Naive B cell (primary cell): Measurements from ENCODE around the gene SLC9C2. TPM values are rescaled to one million over a fixed set of nuclear protein-coding genes. Genes with fewer than 3 reads are reported as not detected.
"Not testable (repeated sequence)": the region's sequence is repeated elsewhere in the genome, so short reads cannot be mapped to it uniquely, and the experiment has no call there.

Experiments used
- ATAC-seq, 2 donors: fragments of 150-1000 bp; cut with Tn5 transposase; 2 replicates each; pipeline ENCODE4 v1.10.0; 2021; ENCODE audit warnings: low read depth in 2 of 2, mild to moderate bottlenecking in 2 of 2, moderate library complexity in 2 of 2
- DNase-seq: peaks from one replicate; pipeline ENCODE4 v3.0.0; 2022
- H3K27ac Mint-ChIP-seq, 6 donors: one replicate each; pipeline ENCODE4 v1.8.0; 2020 to 2022; ENCODE audit warnings: mild to moderate bottlenecking in 6 of 6, mixed read lengths in 6 of 6, moderate library complexity in 5 of 6, inconsistent platforms in 2 of 6
- H3K27me3 Mint-ChIP-seq, 3 donors: one replicate each; pipeline ENCODE4 v1.8.0; 2021 to 2022; ENCODE audit warnings: mixed read lengths in 3 of 3, mild to moderate bottlenecking in 1 of 3
- H3K36me3 Mint-ChIP-seq, 2 donors: one replicate each; pipeline ENCODE4 v1.8.0; 2020 to 2022; ENCODE audit warnings: mixed read lengths in 2 of 2, inconsistent platforms in 1 of 2, mild to moderate bottlenecking in 1 of 2
- H3K4me1 Mint-ChIP-seq, 3 donors: one replicate each; pipeline ENCODE4 v1.8.0; 2020 to 2022; ENCODE audit warnings: mixed read lengths in 3 of 3, inconsistent platforms in 1 of 3, mild to moderate bottlenecking in 1 of 3, moderate library complexity in 1 of 3
- H3K4me3 Mint-ChIP-seq, 8 donors: one replicate each; pipeline ENCODE4 v1.8.0; 2020 to 2022; ENCODE audit warnings: mild to moderate bottlenecking in 8 of 8, mixed read lengths in 8 of 8, moderate library complexity in 8 of 8, inconsistent platforms in 2 of 8
- H3K9me3 Mint-ChIP-seq, 7 donors: one replicate each; pipeline ENCODE4 v1.8.0; 2020 to 2022; ENCODE audit warnings: mixed read lengths in 7 of 7, mild to moderate bottlenecking in 5 of 7, inconsistent platforms in 2 of 7, moderate library complexity in 1 of 7
- polyA plus RNA-seq, 6 donors: library from polyadenylated mRNA; unstranded; fragments of 300-500 nt; fragmentation: Illumina TruSeq; gene quantifications; one replicate each; pipeline ENCODE4 v1.2.3, GENCODE V29; 2021; ENCODE audit warnings: low read depth in 6 of 6

Gene SLC9C2
- polyA plus RNA-seq, 6 donors from 2014 or later = not detected

DNA sequence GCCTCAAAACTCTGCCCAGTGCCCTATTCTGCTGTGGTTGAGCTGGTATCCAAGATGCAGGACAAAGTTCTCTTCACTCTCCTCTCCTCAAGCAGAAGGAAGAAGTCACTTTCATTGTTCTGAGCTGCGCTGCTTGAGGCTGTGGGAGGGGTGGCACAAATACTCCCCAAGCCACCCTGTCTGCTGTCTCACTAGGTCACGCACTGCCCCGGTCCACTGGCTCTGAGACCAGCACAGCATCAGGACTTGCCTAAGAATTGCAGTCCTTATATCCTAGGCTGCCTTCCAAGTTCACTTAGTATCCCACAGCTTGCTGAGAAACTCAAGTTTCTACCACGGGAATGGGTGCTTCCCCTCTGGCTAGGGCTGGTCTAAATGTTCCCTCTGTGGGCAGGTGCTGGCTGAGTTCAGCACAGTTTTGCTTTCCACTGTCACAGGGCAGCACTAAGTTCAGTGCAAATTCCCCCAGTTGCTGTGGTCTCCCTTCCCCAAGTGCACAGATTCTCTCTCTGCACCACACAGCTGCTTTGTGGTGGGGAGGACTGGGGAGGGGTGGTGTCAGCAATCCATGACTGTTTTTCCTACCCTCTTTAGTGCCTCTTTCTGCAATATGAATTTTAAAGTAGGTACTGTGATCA lies 32.4 kb downstream of the SLC9C2 start:
- H3K4me3 Mint-ChIP-seq = no peak overlapping the region
- H3K9me3 Mint-ChIP-seq = peaks cover 0 to 37% (median 15%) of the 10 kb centered on the region in 7 donors
- ATAC-seq = no peak
- H3K27ac Mint-ChIP-seq = no peak overlapping the region
- no peaks in the 10 kb centered on the region for H3K36me3 Mint-ChIP-seq
- H3K4me1 Mint-ChIP-seq = no peaks in the 10 kb centered on the region
- peaks cover 17 to 23% (median 20%) of the 10 kb centered on the region in 3 donors for H3K27me3 Mint-ChIP-seq
- DNase-seq = no peak

DNA sequence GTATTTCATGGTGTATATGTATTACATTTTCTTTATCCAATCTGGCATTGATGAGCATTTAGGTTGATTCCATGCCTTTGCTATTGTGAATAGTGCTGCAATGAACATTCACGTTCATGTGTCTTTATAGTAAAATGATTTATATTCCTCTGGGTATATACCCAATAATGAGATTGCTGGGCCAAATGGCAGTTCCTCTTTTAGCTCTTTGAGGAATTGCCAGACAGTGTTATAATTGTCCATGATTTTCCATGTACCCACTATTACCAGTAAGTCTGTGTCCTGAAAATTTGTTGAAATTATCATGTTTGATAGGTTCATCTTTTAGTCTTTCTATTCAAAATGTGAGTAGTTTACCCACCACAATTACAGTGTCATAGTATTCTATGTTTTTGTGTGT lies 34.4 kb downstream of the SLC9C2 start:
- Mint-ChIP-seq H3K27me3 (peaks cover 17 to 23% (median 20%) of the 10 kb centered on the region in 3 donors), H3K27ac (no peak overlapping the region), H3K4me1 (no peaks in the 10 kb centered on the region), H3K4me3 (no peak overlapping the region), H3K36me3 (no peaks in the 10 kb centered on the region), H3K9me3 (peaks cover 0 to 51% (median 18%) of the 10 kb centered on the region in 7 donors)
- no peak for ATAC-seq
- DNase-seq = no peak

DNA sequence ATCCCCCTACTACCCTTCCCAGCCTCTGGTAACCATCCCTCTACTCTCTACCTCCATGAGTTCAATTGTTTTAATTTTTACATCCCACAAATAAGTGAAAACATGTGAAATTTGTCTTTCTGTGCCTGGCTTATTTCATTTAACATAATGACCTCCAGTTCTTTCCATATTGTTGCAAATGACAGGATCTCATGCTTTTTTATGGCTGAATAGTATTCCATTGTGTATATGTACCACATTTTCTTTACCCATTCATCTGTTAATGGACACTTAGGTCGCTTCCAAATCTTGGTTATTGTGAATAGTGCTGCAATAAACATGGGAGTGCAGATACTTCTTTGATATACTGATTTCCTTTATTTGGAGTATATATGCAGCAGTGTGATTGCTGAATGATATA lies 39.0 kb downstream of the SLC9C2 start:
- ATAC-seq, H3K36me3 Mint-ChIP-seq, DNase-seq, H3K4me1 Mint-ChIP-seq, H3K4me3 Mint-ChIP-seq, H3K27ac Mint-ChIP-seq: not testable (repeated sequence)
- peaks cover 0 to 16% (median 5%) of the 10 kb centered on the region in 3 donors for H3K27me3 Mint-ChIP-seq
- peaks cover 0 to 44% (median 19%) of the 10 kb centered on the region in 7 donors for H3K9me3 Mint-ChIP-seq

DNA sequence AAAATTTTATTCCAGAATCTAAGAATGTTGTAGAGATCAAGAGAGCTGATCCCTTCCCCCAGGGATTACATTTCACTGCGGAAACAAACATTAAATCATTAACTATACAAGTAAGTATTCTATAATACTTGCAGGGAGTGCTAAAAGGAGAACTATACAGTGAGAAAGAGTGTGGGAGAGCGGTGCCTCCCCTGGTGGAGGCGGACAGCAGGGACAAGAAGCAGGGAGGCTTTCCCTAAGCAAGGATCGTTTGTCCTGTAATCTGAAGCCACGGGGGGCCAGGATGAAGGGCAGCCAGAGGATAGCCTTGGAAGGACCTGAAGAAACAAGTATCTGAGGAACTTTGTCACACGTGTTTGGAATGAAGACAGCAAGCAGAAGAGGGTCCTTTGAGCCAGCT lies 40.1 kb downstream of the SLC9C2 start:
- Mint-ChIP-seq H3K9me3 (peaks cover 0 to 34% (median 15%) of the 10 kb centered on the region in 7 donors), H3K4me3 (no peak overlapping the region), H3K4me1 (no peaks in the 10 kb centered on the region), H3K36me3 (no peaks in the 10 kb centered on the region), H3K27me3 (peaks cover 0 to 15% (median 4%) of the 10 kb centered on the region in 3 donors), H3K27ac (peak overlapping the region in 1 of 6 donors; percentile 71)
- no peak for DNase-seq
- no peak for ATAC-seq

DNA sequence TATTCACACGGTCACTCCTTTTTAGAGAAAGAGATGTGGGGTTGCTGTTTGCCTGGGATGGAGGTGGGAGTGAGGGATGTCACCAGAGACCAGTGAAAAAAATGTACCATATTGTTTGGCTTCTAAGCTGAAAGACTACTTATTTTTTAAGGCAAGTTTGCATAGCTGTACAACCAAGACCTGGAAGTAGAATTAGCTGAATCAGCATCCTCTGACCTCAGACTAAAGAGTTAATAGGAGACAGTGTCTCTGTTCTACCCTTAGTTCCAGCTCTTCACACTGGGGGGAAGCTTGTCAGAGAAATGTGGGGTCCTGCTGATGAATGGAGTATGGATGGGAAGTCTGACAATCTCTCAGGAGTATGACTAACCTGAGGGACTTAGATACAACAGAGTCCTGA lies 41.6 kb downstream of the SLC9C2 start:
- Mint-ChIP-seq H3K27ac (no peak overlapping the region), H3K27me3 (peaks cover 0 to 3% (median 2%) of the 10 kb centered on the region in 3 donors), H3K36me3 (no peaks in the 10 kb centered on the region), H3K4me3 (no peak overlapping the region), H3K9me3 (peaks cover 0 to 19% (median 5%) of the 10 kb centered on the region in 7 donors), H3K4me1 (no peaks in the 10 kb centered on the region)
- DNase-seq (no peak), ATAC-seq (no peak)

DNA sequence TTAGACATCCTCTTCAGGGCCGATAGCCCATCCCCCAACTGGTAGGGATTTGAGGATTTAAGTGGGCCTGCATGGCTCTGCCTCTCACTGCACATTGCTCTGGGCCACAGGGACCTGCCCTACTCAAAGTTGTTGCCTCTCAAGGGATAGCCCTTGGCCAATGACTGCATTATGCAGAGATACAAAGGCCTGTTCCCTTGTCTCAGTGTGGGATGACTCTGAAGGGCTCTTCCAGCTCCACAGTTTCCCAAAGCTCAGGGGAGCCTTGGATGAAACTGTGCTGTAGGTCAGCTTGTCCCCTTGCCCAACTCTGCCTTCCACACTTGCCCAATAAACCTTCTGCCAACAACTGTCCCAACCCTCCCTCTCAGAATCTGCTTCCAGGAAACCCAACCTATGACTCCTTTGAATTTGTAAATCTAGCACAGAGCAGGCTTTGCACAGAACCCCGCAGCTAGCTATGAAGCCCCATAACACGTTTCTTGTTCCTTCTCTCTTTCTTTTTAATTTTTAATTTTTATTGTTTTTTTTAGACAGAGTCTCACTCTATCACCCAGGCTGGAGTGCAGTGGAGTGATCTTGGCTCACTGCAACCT lies 42.5 kb downstream of the SLC9C2 start:
- Mint-ChIP-seq H3K27me3 (no peaks in the 10 kb centered on the region), H3K9me3 (peaks cover 0 to 14% (median 4%) of the 10 kb centered on the region in 7 donors), H3K27ac (no peak overlapping the region), H3K4me3 (no peak overlapping the region), H3K36me3 (no peaks in the 10 kb centered on the region), H3K4me1 (no peaks in the 10 kb centered on the region)
- DNase-seq (no peak), ATAC-seq (no peak)

DNA sequence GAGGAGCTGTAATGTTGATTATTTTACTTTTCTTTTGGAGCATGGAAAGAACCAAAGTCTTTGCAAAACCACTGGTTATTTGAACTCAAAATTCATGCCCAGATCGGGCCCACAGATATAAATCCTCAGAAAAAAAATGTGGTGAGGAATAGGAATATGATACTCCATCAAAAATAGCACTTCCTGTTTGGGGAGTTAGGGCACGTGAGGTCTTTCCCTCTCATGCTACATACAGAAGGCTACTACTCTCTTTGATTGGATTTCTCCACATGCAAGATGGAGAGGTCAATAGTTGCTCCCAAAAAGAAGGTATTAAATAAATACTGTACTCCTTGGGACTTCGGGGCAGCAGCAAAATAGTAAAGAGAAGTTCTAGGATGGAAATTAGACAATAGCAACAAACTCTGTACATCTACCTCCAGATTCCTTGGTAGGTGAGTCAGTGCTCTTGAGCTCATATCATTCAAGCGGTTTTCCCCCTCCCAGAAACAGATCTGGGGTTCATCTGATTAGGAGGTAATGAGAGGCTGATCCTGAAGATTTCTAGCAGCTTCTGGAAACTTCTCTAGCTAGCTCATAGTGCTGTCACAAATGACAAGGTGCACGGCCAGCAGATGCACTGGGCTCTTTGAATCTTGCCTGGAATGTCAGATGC lies 47.1 kb downstream of the SLC9C2 start:
- H3K9me3 Mint-ChIP-seq = no peaks in the 10 kb centered on the region
- DNase-seq (no peak), ATAC-seq (no peak)
- no peaks in the 10 kb centered on the region for H3K4me1 Mint-ChIP-seq
- H3K4me3 Mint-ChIP-seq = no peak overlapping the region
- no peak overlapping the region for H3K27ac Mint-ChIP-seq
- no peaks in the 10 kb centered on the region for H3K36me3 Mint-ChIP-seq
- H3K27me3 Mint-ChIP-seq = no peaks in the 10 kb centered on the region

DNA sequence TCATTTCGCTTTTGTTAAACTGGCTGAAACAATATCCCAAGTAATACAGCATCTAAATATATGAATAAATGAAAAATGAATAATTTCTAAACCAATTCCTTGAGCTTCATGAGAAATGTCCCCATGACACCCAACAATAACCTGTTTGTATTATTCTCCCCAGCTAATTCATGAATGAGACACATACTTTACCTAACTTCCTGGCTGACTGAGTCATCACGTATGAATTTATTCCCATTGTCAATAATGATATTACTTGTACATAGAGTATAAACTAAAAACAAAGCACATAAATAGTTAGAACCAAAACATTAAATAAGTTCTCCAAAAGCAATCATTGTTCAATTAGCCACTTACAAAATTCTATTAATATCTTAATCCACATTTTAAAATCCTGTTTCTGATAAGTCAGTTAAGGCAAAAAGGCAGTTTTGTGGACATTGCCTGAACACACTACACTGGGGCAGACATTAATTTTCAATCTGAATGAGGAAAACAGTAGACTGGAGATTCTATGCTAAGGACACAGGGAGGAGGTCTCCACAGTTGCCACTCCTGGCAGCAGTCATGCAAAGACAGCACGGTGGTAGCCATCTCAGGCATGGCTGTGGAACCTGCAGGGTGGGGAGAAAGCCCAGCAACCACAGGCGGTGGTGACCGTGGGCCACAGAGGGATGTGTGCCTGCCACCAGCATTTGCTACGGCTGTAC lies 48.2 kb downstream of the SLC9C2 start:
- Mint-ChIP-seq H3K27me3 (no peaks in the 10 kb centered on the region), H3K4me1 (no peaks in the 10 kb centered on the region)

DNA sequence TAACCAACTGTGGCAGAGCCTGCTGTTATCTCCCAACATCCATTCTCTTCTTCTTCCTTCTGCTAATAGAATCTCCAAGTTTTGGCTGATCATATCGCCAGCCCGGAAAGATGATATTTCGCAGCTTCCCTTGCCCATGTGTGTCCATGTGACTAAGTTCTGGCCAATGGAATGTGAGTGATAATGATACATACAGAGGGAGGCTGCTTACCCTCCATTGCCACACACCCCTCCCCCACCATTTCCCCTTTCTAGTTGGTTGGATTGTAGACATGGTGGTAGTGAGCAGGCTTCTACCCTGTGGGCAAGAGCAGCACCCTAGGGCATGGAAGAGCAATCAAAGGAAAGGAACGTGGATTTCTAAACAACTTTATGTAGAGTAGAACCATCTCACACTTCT lies 48.8 kb downstream of the SLC9C2 start:
- no peaks in the 10 kb centered on the region for H3K36me3 Mint-ChIP-seq
- no peaks in the 10 kb centered on the region for H3K9me3 Mint-ChIP-seq
- DNase-seq = no peak
- H3K4me3 Mint-ChIP-seq = no peak overlapping the region
- no peaks in the 10 kb centered on the region for H3K27me3 Mint-ChIP-seq
- no peak overlapping the region for H3K27ac Mint-ChIP-seq
- H3K4me1 Mint-ChIP-seq = no peaks in the 10 kb centered on the region
- ATAC-seq = no peak

More for the DNA sequence above, 48.2 kb downstream of the SLC9C2 start:
- H3K9me3 Mint-ChIP-seq = no peaks in the 10 kb centered on the region
- no peaks in the 10 kb centered on the region for H3K36me3 Mint-ChIP-seq
- ATAC-seq (no peak), DNase-seq (no peak)
- H3K4me3 Mint-ChIP-seq = no peak overlapping the region
- H3K27ac Mint-ChIP-seq = no peak overlapping the region

DNA sequence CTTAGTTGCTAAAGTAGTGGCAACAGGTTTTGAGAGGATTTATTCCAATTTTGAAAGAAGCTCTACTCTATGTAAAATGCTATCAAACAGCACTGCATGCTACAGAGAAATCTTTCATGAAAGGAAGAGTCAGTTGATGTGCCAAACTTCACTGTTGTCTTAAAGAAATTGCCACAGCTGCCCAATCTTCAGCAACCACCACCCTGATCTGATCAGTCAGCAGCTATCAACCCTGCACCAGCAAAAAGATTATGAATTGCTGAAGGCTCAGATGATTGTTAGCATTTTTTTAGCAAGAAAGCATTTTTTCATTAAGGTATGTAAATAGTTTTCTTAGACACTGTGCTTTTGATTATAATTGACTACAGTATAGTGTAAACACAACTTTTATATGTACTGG lies 49.6 kb downstream of the SLC9C2 start:
- no peak overlapping the region for H3K4me3 Mint-ChIP-seq
- no peak overlapping the region for H3K27ac Mint-ChIP-seq
- no peak for DNase-seq
- no peaks in the 10 kb centered on the region for H3K4me1 Mint-ChIP-seq
- H3K9me3 Mint-ChIP-seq = no peaks in the 10 kb centered on the region
- H3K27me3 Mint-ChIP-seq = no peaks in the 10 kb centered on the region
- no peak for ATAC-seq
- no peaks in the 10 kb centered on the region for H3K36me3 Mint-ChIP-seq

DNA sequence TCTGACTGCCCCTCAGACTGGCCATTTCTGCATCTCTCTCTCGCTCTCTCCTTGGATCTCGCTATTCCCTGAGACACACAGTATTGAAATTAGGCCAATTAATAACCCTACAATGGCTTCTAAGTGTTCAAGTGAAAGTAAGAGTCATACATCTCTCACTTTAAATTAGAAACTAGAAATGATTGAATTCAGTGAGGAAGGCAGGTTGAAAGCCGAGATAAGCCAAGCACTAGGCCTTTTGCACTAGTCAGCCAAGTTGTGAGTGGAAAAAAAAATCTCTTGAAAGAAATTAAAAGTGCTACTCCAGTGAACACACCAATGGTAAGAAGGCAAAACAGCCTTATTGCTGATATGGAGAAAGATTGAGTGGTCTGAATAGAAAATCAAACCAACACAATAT lies 51.2 kb downstream of the SLC9C2 start:
- Mint-ChIP-seq H3K4me3 (no peak overlapping the region), H3K9me3 (no peaks in the 10 kb centered on the region), H3K27me3 (no peaks in the 10 kb centered on the region), H3K27ac (no peak overlapping the region), H3K4me1 (no peaks in the 10 kb centered on the region), H3K36me3 (no peaks in the 10 kb centered on the region)
- no peak for DNase-seq
- ATAC-seq = no peak

DNA sequence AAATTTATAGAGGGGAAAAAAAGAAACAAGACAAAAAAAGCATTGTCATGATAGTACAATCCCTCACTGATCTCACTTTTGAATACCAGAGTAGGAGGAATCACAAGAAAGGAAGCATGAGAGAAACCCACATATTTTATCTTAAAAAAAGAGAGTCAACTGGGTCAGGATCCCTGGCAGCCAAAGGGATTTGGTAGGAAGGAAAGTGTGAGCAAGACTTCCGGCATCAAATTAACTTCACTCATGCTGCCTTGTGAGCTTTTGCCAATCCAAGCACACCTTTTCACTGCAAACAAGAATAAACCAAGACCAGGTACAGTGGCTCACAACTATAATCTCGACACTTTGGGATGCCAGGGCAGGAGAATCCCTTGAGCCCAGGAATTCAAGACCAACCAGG lies 53.1 kb downstream of the SLC9C2 start:
- Mint-ChIP-seq H3K9me3 (no peaks in the 10 kb centered on the region), H3K27ac (no peak overlapping the region), H3K27me3 (peaks cover 0 to under 1% (median 0%) of the 10 kb centered on the region in 3 donors), H3K36me3 (no peaks in the 10 kb centered on the region), H3K4me1 (no peaks in the 10 kb centered on the region), H3K4me3 (no peak overlapping the region)
- ATAC-seq (no peak), DNase-seq (no peak)

DNA sequence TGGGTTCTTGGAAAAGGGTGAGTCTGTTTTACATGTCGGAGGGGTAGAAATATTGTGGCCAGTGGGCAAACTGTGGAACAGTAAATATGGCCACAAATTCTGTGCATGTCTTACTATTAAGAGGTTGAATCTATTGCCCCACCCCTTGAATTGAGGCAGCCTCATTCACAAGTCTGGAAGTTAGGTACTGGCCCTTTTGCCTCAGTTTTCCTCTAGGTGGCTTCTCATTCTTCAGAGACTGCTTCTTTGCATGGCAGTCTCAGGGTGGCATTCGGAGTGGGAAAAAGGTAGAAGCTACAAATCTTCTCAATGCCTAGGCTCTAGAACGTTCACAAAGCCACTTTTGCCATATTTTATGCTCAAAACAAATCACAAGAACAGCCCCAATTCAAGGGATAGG lies 57.2 kb downstream of the SLC9C2 start:
- DNase-seq (no peak), ATAC-seq (no peak)
- peaks cover 0 to 9% (median 5%) of the 10 kb centered on the region in 7 donors for H3K9me3 Mint-ChIP-seq
- H3K27ac Mint-ChIP-seq = no peak overlapping the region
- no peak overlapping the region for H3K4me3 Mint-ChIP-seq
- H3K27me3 Mint-ChIP-seq = peaks cover 0 to 15% (median 6%) of the 10 kb centered on the region in 3 donors
- no peaks in the 10 kb centered on the region for H3K4me1 Mint-ChIP-seq
- H3K36me3 Mint-ChIP-seq = no peaks in the 10 kb centered on the region
